H1 (cell line): ENCODE results near the gene SOHLH2. TPM values are rescaled to one million over a fixed set of nuclear protein-coding genes. Genes with fewer than 3 reads are reported as not detected.

ENCODE experiments used
- GABPA ChIP-seq: IDR thresholded peaks from 2 replicates; pipeline ENCODE4 v1.6.1; 2011; ENCODE audit warnings: mild to moderate bottlenecking, low read length, moderate library complexity, borderline replicate concordance; ENCODE audit not compliant: insufficient read depth
- GTF2F1 ChIP-seq: IDR thresholded peaks from 2 replicates; pipeline ENCODE4 v1.6.1; 2012; ENCODE audit warnings: low read depth, low read length, improper control_type of control experiment, borderline replicate concordance
- polyA plus RNA-seq, 7 experiments: library from polyadenylated mRNA; depleted of rRNA in 3 of 7; stranded (reverse) in 5 of 7; unstranded in 2 of 7; fragments of >200 nt in 5 of 7; fragments of 200-250 nt in 2 of 7; gene quantifications; 1 replicate in 5 of 7; 2 replicates in 1 of 7; 4 replicates in 1 of 7; pipeline versions ENCODE4 v1.2.1 to v1.2.3, GENCODE V29; 2011 to 2013; ENCODE audit warnings: missing spikeins in 2 of 7, mixed read lengths in 2 of 7
- total RNA-seq: library from RNA; stranded (reverse); fragmentation: NEBNext Ultra II Directional; extraction: Animal tissue kit (Norgen Biotek cat#: 25700); gene quantifications from 2 replicates; pipeline ENCODE4 v1.2.1, GENCODE V29; 2021

The SOHLH2 gene
- total and polyA plus RNA-seq, 2 of the 8 experiments (the other 6 are each of a cell fraction or from before 2014, with no cell fraction given), result 6.8 to 10.3 TPM

- TF ChIP-seq GTF2F1 (no peak), GABPA (no peak)
Measured at GRCh38 chr13:36224730-36225129, 10.4 kb upstream of the SOHLH2 start (continued).
